Kidney (tissue), 14 donors: ENCODE data around the gene BCAP29. TPM values are rescaled to one million over a fixed set of nuclear protein-coding genes. Genes with fewer than 3 reads are reported as not detected.

Experiments used
- DNase-seq, 5 donors: peaks; one replicate each; pipeline ENCODE4 v3.0.0-alpha.2; 2013 to 2020
- FAIRE-seq: peaks from 2 replicates; lab custom pipeline; 2012; peaks lifted over from hg19 to GRCh38; lab: Jason Lieb, UNC
- H3K27ac ChIP-seq, 2 donors: one replicate each; pipeline ENCODE4 v1.7.0; 2013; ENCODE audit warnings: low read depth in 2 of 2, low read length in 2 of 2, inconsistent platforms in 1 of 2
- H3K27me3 ChIP-seq: one replicate; pipeline ENCODE4 v1.7.1; 2013; ENCODE audit warnings: low read length, inconsistent platforms; ENCODE audit not compliant: control insufficient read depth, insufficient read depth
- H3K36me3 ChIP-seq, 3 donors: one replicate each; pipeline versions ENCODE4 v1.7.0 to v1.7.1; 2013; ENCODE audit warnings: low read length in 3 of 3, control low read depth in 1 of 3, inconsistent platforms in 1 of 3; ENCODE audit not compliant: insufficient read depth in 3 of 3, control insufficient read depth in 2 of 3
- H3K4me1 ChIP-seq, 3 donors: one replicate each; pipeline versions ENCODE4 v1.7.0 to v1.7.1; 2013; ENCODE audit warnings: low read length in 3 of 3, inconsistent platforms in 1 of 3, low read depth in 1 of 3; ENCODE audit not compliant: control insufficient read depth in 2 of 3, insufficient read depth in 2 of 3
- H3K4me3 ChIP-seq, 3 donors: one replicate each; pipeline versions ENCODE4 v1.7.0 to v1.8.1; 2013; ENCODE audit warnings: low read length in 3 of 3, control low read depth in 1 of 3, inconsistent platforms in 1 of 3
- H3K9ac ChIP-seq, 3 donors: one replicate each; pipeline versions ENCODE4 v1.7.0 to v1.7.1; 2013; ENCODE audit warnings: low read length in 3 of 3, control low read depth in 1 of 3, inconsistent platforms in 1 of 3
- H3K9me3 ChIP-seq, 3 donors: one replicate each; pipeline versions ENCODE4 v1.7.0 to v1.7.1; 2013; ENCODE audit warnings: low read length in 3 of 3, control low read depth in 1 of 3, inconsistent platforms in 1 of 3; ENCODE audit not compliant: control insufficient read depth in 2 of 3, insufficient read depth in 1 of 3
- intact Hi-C: fragments of 100-400 bp; cut with DNase I; formaldehyde crosslinking; loops from one replicate; pipeline ENCODE4 v1.11.1; 2022
- polyA plus RNA-seq: library from polyadenylated mRNA; stranded (reverse); fragments of 350-450 nt; fragmentation: Illumina TruSeq; extraction: RNeasy Lipid Tissue Mini Kit (QIAGEN cat#74804); gene quantifications from one replicate; pipeline ENCODE4 v1.2.3, GENCODE V29; 2014; ENCODE audit warnings: low read depth, low replicate concordance; ENCODE audit not compliant: insufficient read depth
- total RNA-seq: library from RNA; stranded (reverse); fragmentation: NEBNext Ultra II Directional; extraction: Animal tissue kit (Norgen Biotek cat#: 25700); gene quantifications from one replicate; pipeline ENCODE4 v1.2.1, GENCODE V29; 2021
- TF ChIP-seq, protein P1 (sequence below): IDR thresholded peaks from 3 replicates; pipeline ENCODE4 v1.5.1; 2012; ENCODE audit warnings: mild to moderate bottlenecking, moderate library complexity, borderline replicate concordance; ENCODE audit not compliant: insufficient read depth; ENCODE audit errors: extremely low read depth
- donor health status: control.
- donor health status: control.
- donor health status: control.
- donor health status: control.
- donor health status: control.
- donor health status: DM: yes; HTN: yes; CAD: no.
- donor health status: Normal renal cell carcinoma (clear cell type).

BCAP29 gene
- total and polyA plus RNA-seq, 2 donors from 2014 or later = 31.2 to 50.2 TPM

DNA sequence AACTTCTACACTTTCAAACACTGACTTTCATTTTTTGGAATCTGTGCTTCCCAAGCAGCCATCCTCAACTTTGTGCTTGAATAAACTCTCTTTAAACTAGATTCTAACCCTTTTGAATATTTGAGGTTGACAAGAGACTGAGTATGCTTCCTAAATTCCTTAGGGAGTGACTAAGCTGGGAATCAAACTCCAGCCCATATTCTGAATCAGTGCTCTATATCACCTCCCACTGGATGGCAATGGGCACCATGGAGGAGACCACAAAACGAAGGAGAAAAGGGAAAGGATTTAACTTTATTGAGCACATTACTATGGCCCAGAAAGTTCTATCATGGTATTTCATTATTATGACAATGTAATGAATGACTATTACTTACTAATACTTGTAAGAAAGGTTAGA lies 63.4 kb downstream of the BCAP29 start:
- no peaks in the 10 kb centered on the region for H3K36me3 ChIP-seq
- H3K9me3 ChIP-seq = no peaks in the 10 kb centered on the region
- TF ChIP-seq, protein P1, sequence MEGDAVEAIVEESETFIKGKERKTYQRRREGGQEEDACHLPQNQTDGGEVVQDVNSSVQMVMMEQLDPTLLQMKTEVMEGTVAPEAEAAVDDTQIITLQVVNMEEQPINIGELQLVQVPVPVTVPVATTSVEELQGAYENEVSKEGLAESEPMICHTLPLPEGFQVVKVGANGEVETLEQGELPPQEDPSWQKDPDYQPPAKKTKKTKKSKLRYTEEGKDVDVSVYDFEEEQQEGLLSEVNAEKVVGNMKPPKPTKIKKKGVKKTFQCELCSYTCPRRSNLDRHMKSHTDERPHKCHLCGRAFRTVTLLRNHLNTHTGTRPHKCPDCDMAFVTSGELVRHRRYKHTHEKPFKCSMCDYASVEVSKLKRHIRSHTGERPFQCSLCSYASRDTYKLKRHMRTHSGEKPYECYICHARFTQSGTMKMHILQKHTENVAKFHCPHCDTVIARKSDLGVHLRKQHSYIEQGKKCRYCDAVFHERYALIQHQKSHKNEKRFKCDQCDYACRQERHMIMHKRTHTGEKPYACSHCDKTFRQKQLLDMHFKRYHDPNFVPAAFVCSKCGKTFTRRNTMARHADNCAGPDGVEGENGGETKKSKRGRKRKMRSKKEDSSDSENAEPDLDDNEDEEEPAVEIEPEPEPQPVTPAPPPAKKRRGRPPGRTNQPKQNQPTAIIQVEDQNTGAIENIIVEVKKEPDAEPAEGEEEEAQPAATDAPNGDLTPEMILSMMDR = no peak
- FAIRE-seq = no peak
- DNase-seq = no peak
- peaks cover 0 to 4% (median 0%) of the 10 kb centered on the region in 3 donors for H3K4me1 ChIP-seq
- no peak overlapping the region for H3K4me3 ChIP-seq
- intact Hi-C loops = no loop called here
- H3K27me3 ChIP-seq = no peaks in the 10 kb centered on the region
- H3K27ac ChIP-seq = no peak overlapping the region
- no peak overlapping the region for H3K9ac ChIP-seq

DNA sequence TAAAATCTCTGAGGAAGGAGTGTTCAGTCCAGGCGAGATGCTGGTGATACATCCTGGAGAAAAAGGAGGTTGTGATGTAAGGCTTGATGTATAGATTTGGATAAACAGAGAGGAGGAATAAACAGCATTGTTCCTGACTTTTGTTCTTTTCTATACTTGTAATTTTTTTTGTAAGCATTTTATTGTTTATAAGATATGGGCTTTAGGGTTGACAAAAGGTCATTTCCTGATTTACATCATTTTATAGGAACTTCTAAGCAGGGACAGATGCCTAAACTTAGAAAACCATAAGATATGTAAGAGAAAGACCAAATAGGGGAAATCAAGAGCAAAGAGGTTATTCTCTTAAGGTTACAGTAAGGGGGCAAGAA lies 63.9 kb downstream of the BCAP29 start:
- peaks cover 0 to 4% (median 0%) of the 10 kb centered on the region in 3 donors for H3K4me1 ChIP-seq
- DNase-seq (no peak), FAIRE-seq (no peak)
- intact Hi-C loops = no loop called here
- no peak overlapping the region for H3K4me3 ChIP-seq
- TF ChIP-seq, protein P1 = no peak
- no peaks in the 10 kb centered on the region for H3K27me3 ChIP-seq
- H3K9ac ChIP-seq = no peak overlapping the region
- no peak overlapping the region for H3K27ac ChIP-seq
- H3K36me3 ChIP-seq = no peaks in the 10 kb centered on the region
- no peaks in the 10 kb centered on the region for H3K9me3 ChIP-seq

GRCh38 chr7:107644309-107644974 lies 64.4 kb downstream of the BCAP29 start:
- Histone ChIP-seq H3K27me3 (no peaks in the 10 kb centered on the region), H3K9me3 (no peaks in the 10 kb centered on the region)
- FAIRE-seq = no peak

More at GRCh38 chr7:107644309-107644974, 64.4 kb downstream of the BCAP29 start:
- peak in 1 of 5 donors; percentile 29 for DNase-seq
- H3K4me1 ChIP-seq = peaks cover 0 to 4% (median 0%) of the 10 kb centered on the region in 3 donors
- H3K27ac ChIP-seq = no peak overlapping the region
- no peak overlapping the region for H3K9ac ChIP-seq
- H3K4me3 ChIP-seq = no peak overlapping the region
- TF ChIP-seq, protein P1 = no peak
- intact Hi-C loops = no loop called here
- no peaks in the 10 kb centered on the region for H3K36me3 ChIP-seq
